H9 (cell line): ENCODE results near the gene DUSP18. TPM values are rescaled to one million over a fixed set of nuclear protein-coding genes. Genes with fewer than 3 reads are reported as not detected.

ENCODE experiments used
- DNase-seq: peaks from one replicate; pipeline ENCODE4 v3.0.0-alpha.2; 2017
- H2AFZ ChIP-seq: one replicate; pipeline ENCODE4 v1.6.1; 2013; ENCODE audit warnings: mild to moderate bottlenecking, low read length, control low read depth, moderate library complexity
- H2AK5ac ChIP-seq: 2 replicates; pipeline ENCODE4 v1.6.1; 2013; ENCODE audit warnings: low read length, control low read depth, mixed read lengths; ENCODE audit not compliant: insufficient read length
- H2BK120ac ChIP-seq: one replicate; pipeline ENCODE4 v1.6.1; 2013; ENCODE audit warnings: low read depth, mild to moderate bottlenecking, low read length, control low read depth, inconsistent platforms; ENCODE audit not compliant: poor library complexity, severe bottlenecking
- H2BK12ac ChIP-seq: 2 replicates; pipeline ENCODE4 v1.6.1; 2013; ENCODE audit warnings: low read length, control low read depth, mixed read lengths, low read depth; ENCODE audit not compliant: insufficient read length
- H2BK15ac ChIP-seq: 2 replicates; pipeline ENCODE4 v1.6.1; 2013; ENCODE audit warnings: low read depth, low read length, control low read depth
- H2BK20ac ChIP-seq: one replicate; pipeline ENCODE4 v1.6.1; 2013; ENCODE audit warnings: low read depth, mild to moderate bottlenecking, low read length, control low read depth, inconsistent platforms; ENCODE audit not compliant: poor library complexity, severe bottlenecking
- H2BK5ac ChIP-seq: 2 replicates; pipeline ENCODE4 v1.6.1; 2013; ENCODE audit warnings: low read length, control low read depth, mixed read lengths; ENCODE audit not compliant: insufficient read length
- H3K14ac ChIP-seq: 2 replicates; pipeline ENCODE4 v1.6.1; 2013; ENCODE audit warnings: low read length, control low read depth; ENCODE audit not compliant: insufficient read depth
- H3K18ac ChIP-seq: 2 replicates; pipeline ENCODE4 v1.6.1; 2013; ENCODE audit warnings: low read depth, mild to moderate bottlenecking, mixed read lengths, low read length, control low read depth; ENCODE audit not compliant: insufficient read length
- H3K23ac ChIP-seq: 2 replicates; pipeline ENCODE4 v1.6.1; 2013; ENCODE audit warnings: low read length, control low read depth, mixed read lengths, low read depth; ENCODE audit not compliant: insufficient read length
- H3K23me2 ChIP-seq: 2 replicates; pipeline ENCODE4 v1.6.1; 2013; ENCODE audit warnings: low read depth, mild to moderate bottlenecking, mixed read lengths, low read length, control low read depth; ENCODE audit not compliant: insufficient read length, poor library complexity, severe bottlenecking
- H3K27ac ChIP-seq: 2 replicates; pipeline ENCODE4 v1.5.1; 2013; ENCODE audit warnings: low read length, control low read depth, mixed read lengths, low read depth; ENCODE audit not compliant: insufficient read length
- H3K27me3 ChIP-seq: 2 replicates; pipeline ENCODE4 v1.6.1; 2013; ENCODE audit warnings: low read length, control low read depth, inconsistent platforms; ENCODE audit not compliant: insufficient read depth
- H3K4ac ChIP-seq: 2 replicates; pipeline ENCODE4 v1.6.1; 2013; ENCODE audit warnings: low read depth, mild to moderate bottlenecking, control low read depth, inconsistent platforms, low read length, moderate library complexity
- H3K4me1 ChIP-seq: 2 replicates; pipeline ENCODE4 v1.6.1; 2013; ENCODE audit warnings: low read length, control low read depth, inconsistent platforms; ENCODE audit not compliant: insufficient read depth
- H3K4me2 ChIP-seq: 2 replicates; pipeline ENCODE4 v1.6.1; 2013; ENCODE audit warnings: low read length, control low read depth, mixed read lengths; ENCODE audit not compliant: insufficient read length, insufficient read depth
- H3K56ac ChIP-seq: 2 replicates; pipeline ENCODE4 v1.6.1; 2013; ENCODE audit warnings: low read depth, mild to moderate bottlenecking, mixed read lengths, low read length, control low read depth; ENCODE audit not compliant: insufficient read length
- H3K79me1 ChIP-seq: 2 replicates; pipeline ENCODE4 v1.6.1; 2013; ENCODE audit warnings: low read depth, mild to moderate bottlenecking, moderate library complexity, low read length, control low read depth, inconsistent platforms; ENCODE audit not compliant: insufficient read depth, poor library complexity, severe bottlenecking
- H3K79me2 ChIP-seq: 2 replicates; pipeline ENCODE4 v1.6.1; 2013; ENCODE audit warnings: low read length, control low read depth, inconsistent platforms; ENCODE audit not compliant: insufficient read depth
- H3K9ac ChIP-seq: 2 replicates; pipeline ENCODE4 v1.6.1; 2013; ENCODE audit warnings: low read length, control low read depth, mixed read lengths; ENCODE audit not compliant: insufficient read length; ENCODE audit errors: extremely low read depth
- H3K9me3 ChIP-seq: one replicate; pipeline ENCODE4 v1.6.1; 2013; ENCODE audit warnings: low read depth, low read length, inconsistent platforms; ENCODE audit not compliant: control insufficient read depth
- H3T11ph ChIP-seq: one replicate; pipeline ENCODE4 v1.6.1; 2013; ENCODE audit warnings: mild to moderate bottlenecking, low read length, control low read depth, inconsistent platforms
- H4K20me1 ChIP-seq: one replicate; pipeline ENCODE4 v1.6.1; 2013; ENCODE audit not compliant: control insufficient read depth, insufficient read length, insufficient read depth
- H4K5ac ChIP-seq: 2 replicates; pipeline ENCODE4 v1.6.1; 2013; ENCODE audit warnings: low read depth, mild to moderate bottlenecking, mixed read lengths, low read length, control low read depth; ENCODE audit not compliant: insufficient read length
- H4K8ac ChIP-seq: replicated peaks from 2 replicates; pipeline ENCODE4 v1.6.1; 2013; ENCODE audit warnings: low read length, control low read depth, mixed read lengths, low read depth; ENCODE audit not compliant: insufficient read length
- H4K91ac ChIP-seq: 2 replicates; pipeline ENCODE4 v1.6.1; 2013; ENCODE audit warnings: low read depth, mild to moderate bottlenecking, moderate library complexity, mixed read lengths, low read length, control low read depth; ENCODE audit not compliant: insufficient read length
- H3K27ac Mint-ChIP-seq, 3 experiments: 2 replicates in 2 of 3; 3 replicates in 1 of 3; pipeline ENCODE4 v1.8.0; 2020 to 2021; ENCODE audit warnings: mixed read lengths in 3 of 3, mild to moderate bottlenecking in 1 of 3, moderate library complexity in 1 of 3
- H3K27me3 Mint-ChIP-seq: 2 replicates; pipeline ENCODE4 v1.8.0; 2021; ENCODE audit warnings: low read depth, mild to moderate bottlenecking, moderate library complexity, mixed read lengths
- H3K36me3 Mint-ChIP-seq, 3 experiments: 2 replicates in 2 of 3; 3 replicates in 1 of 3; pipeline ENCODE4 v1.8.0; 2020 to 2021; ENCODE audit warnings: low read depth in 3 of 3, mixed read lengths in 3 of 3; ENCODE audit not compliant: insufficient read depth in 1 of 3
- H3K4me1 Mint-ChIP-seq, 2 experiments: 2 replicates each; pipeline ENCODE4 v1.8.0; 2020; ENCODE audit warnings: mixed read lengths in 2 of 2
- H3K4me3 Mint-ChIP-seq, 2 experiments: 2 replicates in 1 of 2; 3 replicates in 1 of 2; pipeline ENCODE4 v1.8.0; 2020 to 2021; ENCODE audit warnings: mild to moderate bottlenecking in 2 of 2, mixed read lengths in 2 of 2, moderate library complexity in 1 of 2
- H3K9me3 Mint-ChIP-seq, 2 experiments: 2 replicates in 1 of 2; 3 replicates in 1 of 2; pipeline ENCODE4 v1.8.0; 2020; ENCODE audit warnings: mild to moderate bottlenecking in 2 of 2, mixed read lengths in 2 of 2, moderate library complexity in 1 of 2
- CTCF ChIP-seq: fragments of 200-600 bp; sonication (generic); conservative IDR thresholded peaks from 3 replicates; pipeline ENCODE4 v1.8.0; 2021; ENCODE audit warnings: antibody characterized with exemption, mild to moderate bottlenecking
- WGBS: extraction: QIAGEN DNeasy Blood & Tissue Kit; methylation state at CpG from one replicate; pipeline ENCODE4 v1.1.7; 2013; ENCODE audit warnings: missing lambda C conversion rate, low lambda C conversion rate, mixed read lengths; ENCODE audit not compliant: insufficient read length; ENCODE audit errors: extremely low coverage; 5-methylcytosine and 5-hydroxymethylcytosine counted together
- total RNA-seq: library from RNA; stranded (reverse); gene quantifications from 2 replicates; pipeline ENCODE4 v1.2.1, GENCODE V29; 2021

DUSP18 gene
- total RNA-seq, 1 experiment from 2014 or later = 2.6 TPM

- H3K4me1 Mint-ChIP-seq = peaks cover 40 to 41% of the 10 kb centered on the region in 2 experiments
- no peak overlapping the region for H4K8ac ChIP-seq
- no CpG with 5 or more reads among the region's 14 CpGs for WGBS
- H2BK15ac ChIP-seq = no peak overlapping the region
- peak overlapping the region in 2 of 3 experiments; percentile 66 to 76; a peak in 4 of 7 replicates for H3K27ac Mint-ChIP-seq
- H3K27me3 ChIP-seq = no peaks in the 10 kb centered on the region
- no peaks in the 10 kb centered on the region for H4K20me1 ChIP-seq
- H2BK5ac ChIP-seq = no peak overlapping the region
- H2AK5ac ChIP-seq = peak overlapping the region; percentile 54
- H2AFZ ChIP-seq = no peak overlapping the region
- H3K9ac ChIP-seq = no peak overlapping the region
- TF ChIP-seq CTCF = no peak
- H3K4ac ChIP-seq = no peak overlapping the region; the same call in 1 of the 2 replicates
- DNase-seq = no peak
- H3K4me1 ChIP-seq = peaks cover 4% of the 10 kb centered on the region; the same call in 1 of the 2 replicates
- H3K23ac ChIP-seq = no peak overlapping the region
- no peak overlapping the region for H2BK120ac ChIP-seq
- no peak overlapping the region for H3K4me2 ChIP-seq
- no peaks in the 10 kb centered on the region; the same call in 1 of the 2 replicates for H3K27me3 Mint-ChIP-seq
- H3K56ac ChIP-seq = no peak overlapping the region
- no peak overlapping the region for H3K18ac ChIP-seq
- no peaks in the 10 kb centered on the region for H3K23me2 ChIP-seq
- no peak overlapping the region for H2BK20ac ChIP-seq
- H3T11ph ChIP-seq = no peak overlapping the region
- no peak overlapping the region; the same call in 1 of the 2 replicates for H3K14ac ChIP-seq
- no peak overlapping the region for H3K27ac ChIP-seq
- H3K36me3 Mint-ChIP-seq = peaks cover 2 to 22% (median 5%) of the 10 kb centered on the region in 3 experiments; a peak in 6 of 7 replicates
- H3K79me1 ChIP-seq = no peaks in the 10 kb centered on the region
- H3K9me3 Mint-ChIP-seq = peaks cover 0 to 3% of the 10 kb centered on the region in 2 experiments; a peak in 1 of 5 replicates
- no peaks in the 10 kb centered on the region for H3K9me3 ChIP-seq
- H4K91ac ChIP-seq = peak overlapping the region; percentile 44
- no peak overlapping the region for H4K5ac ChIP-seq
- H3K79me2 ChIP-seq = no peaks in the 10 kb centered on the region
- no peak overlapping the region for H2BK12ac ChIP-seq
- H3K4me3 Mint-ChIP-seq = no peak overlapping the region
These were observed 13.3 kb downstream of the DUSP18 start for GRCh38 chr22:30654361-30654760.
